A673 (cell line): Measurements from ENCODE around the gene KAZN. TPM values are rescaled to one million over a fixed set of nuclear protein-coding genes. Genes with fewer than 3 reads are reported as not detected.

Source experiments
- BruUV-seq: library from RNA; stranded (reverse); fragments of 400-500 nt; replicated peaks from 2 replicates; lab custom pipeline; 2021; lab: Mats Ljungman, UMichigan
- CTCF ChIA-PET: fragments of 300-600 bp; sonication (Branson Sonifier 250); formaldehyde crosslinking; loops from one replicate; lab custom pipeline; 2022; ENCODE audit warnings: antibody characterized with exemption; lab: Charles Lee
- POLR2A ChIA-PET: fragments of 300-600 bp; sonication (Branson Sonifier 250); formaldehyde crosslinking; loops from one replicate; lab custom pipeline; 2022; ENCODE audit warnings: antibody characterized with exemption; ENCODE audit not compliant: low non-redundant PET; lab: Charles Lee
- DNase-seq: peaks from one replicate; pipeline ENCODE4 v3.0.0-alpha.2; 2015; ENCODE audit warnings: low spot score
- H3K27ac ChIP-seq: fragments of 200-600 bp; sonication (generic); 2 replicates; pipeline ENCODE4 v1.5.1; 2016; ENCODE audit warnings: mixed run types, low read depth, mild to moderate bottlenecking, mixed read lengths, antibody characterized with exemption, low read length; ENCODE audit not compliant: poor library complexity, severe bottlenecking
- H3K27me3 ChIP-seq: fragments of 200-600 bp; sonication (generic); replicated peaks from 2 replicates; pipeline ENCODE4 v1.6.1; 2017; ENCODE audit warnings: mixed run types, low read depth, mild to moderate bottlenecking, mixed read lengths, antibody characterized with exemption, low read length; ENCODE audit not compliant: insufficient read depth, poor library complexity
- H3K36me3 ChIP-seq: fragments of 200-600 bp; sonication (generic); 2 replicates; pipeline ENCODE4 v1.6.1; 2016; ENCODE audit warnings: mixed run types, mild to moderate bottlenecking, mixed read lengths, antibody characterized with exemption, low read length; ENCODE audit not compliant: insufficient read depth, poor library complexity, severe bottlenecking
- H3K4me1 ChIP-seq: fragments of 200-600 bp; sonication (generic); 2 replicates; pipeline ENCODE4 v1.6.1; 2017; ENCODE audit warnings: mixed run types, mild to moderate bottlenecking, mixed read lengths, antibody characterized with exemption, low read length; ENCODE audit not compliant: insufficient read depth, poor library complexity, severe bottlenecking
- H3K4me3 ChIP-seq: fragments of 200-600 bp; sonication (generic); 2 replicates; pipeline ENCODE4 v1.5.1; 2016; ENCODE audit warnings: low read depth, mixed run types, mild to moderate bottlenecking, mixed read lengths, low read length; ENCODE audit not compliant: poor library complexity, severe bottlenecking
- H3K9me3 ChIP-seq: fragments of 200-600 bp; sonication (generic); 2 replicates; pipeline ENCODE4 v1.6.1; 2016; ENCODE audit warnings: mixed run types, low read depth, mild to moderate bottlenecking, mixed read lengths, antibody characterized with exemption, low read length; ENCODE audit not compliant: poor library complexity, severe bottlenecking
- EZH2 ChIP-seq: fragments of 200-600 bp; sonication (generic); IDR thresholded peaks from 2 replicates; pipeline ENCODE4 v1.6.1; 2017; ENCODE audit warnings: borderline replicate concordance, low read depth, mild to moderate bottlenecking, mixed read lengths, antibody characterized with exemption, low read length; ENCODE audit not compliant: poor library complexity, severe bottlenecking
- intact Hi-C: fragments of 100-400 bp; cut with micrococcal nuclease; formaldehyde crosslinking; loops from one replicate; pipeline ENCODE4 v1.10.0; 2022; ENCODE audit not compliant: unreplicated experiment
- total RNA-seq: library from RNA; stranded (reverse); gene quantifications from 2 replicates; pipeline ENCODE4 v1.2.3, GENCODE V29; 2021
- TF ChIP-seq, protein P1 (sequence below): fragments of 300-800, 200-600 bp; sonication (generic); conservative IDR thresholded peaks from 2 replicates; pipeline ENCODE4 v1.5.1; 2017; ENCODE audit warnings: low read depth, mild to moderate bottlenecking, antibody characterized with exemption, low read length, moderate library complexity, mixed read lengths

The KAZN gene
- total RNA-seq, 1 experiment from 2014 or later: 8.0 TPM

DNA sequence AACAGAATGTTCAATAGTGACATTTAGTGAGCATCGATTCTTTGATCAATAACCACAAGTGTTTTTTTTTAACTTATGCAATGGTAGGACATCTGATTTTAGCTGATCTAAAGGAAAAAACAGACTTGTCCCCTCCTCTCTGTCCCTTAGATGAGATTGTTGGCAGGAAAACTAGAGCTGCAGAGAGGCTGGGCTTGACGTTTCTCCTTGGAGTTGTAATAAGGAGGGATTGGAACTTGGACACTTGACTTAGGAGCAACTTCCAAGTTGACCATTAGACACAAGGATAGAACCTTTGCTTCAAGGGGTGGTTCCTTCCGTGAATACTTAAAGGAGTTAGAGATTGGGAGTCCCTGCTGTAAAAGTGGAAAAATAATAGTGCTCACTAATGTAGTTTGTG, 49.9 kb downstream of the KAZN start:
- Histone ChIP-seq H3K4me1 (no peaks in the 10 kb centered on the region), H3K36me3 (no peaks in the 10 kb centered on the region), H3K4me3 (no peak overlapping the region), H3K9me3 (no peaks in the 10 kb centered on the region), H3K27ac (no peak overlapping the region), H3K27me3 (no peaks in the 10 kb centered on the region)
- intact Hi-C loops: no loop called here
- ChIA-PET POLR2A (no interaction called here), CTCF (no interaction called here)
- DNase-seq: no peak
- BruUV-seq: no TSS peak
- no peak for TF ChIP-seq EZH2
- TF ChIP-seq, protein P1, sequence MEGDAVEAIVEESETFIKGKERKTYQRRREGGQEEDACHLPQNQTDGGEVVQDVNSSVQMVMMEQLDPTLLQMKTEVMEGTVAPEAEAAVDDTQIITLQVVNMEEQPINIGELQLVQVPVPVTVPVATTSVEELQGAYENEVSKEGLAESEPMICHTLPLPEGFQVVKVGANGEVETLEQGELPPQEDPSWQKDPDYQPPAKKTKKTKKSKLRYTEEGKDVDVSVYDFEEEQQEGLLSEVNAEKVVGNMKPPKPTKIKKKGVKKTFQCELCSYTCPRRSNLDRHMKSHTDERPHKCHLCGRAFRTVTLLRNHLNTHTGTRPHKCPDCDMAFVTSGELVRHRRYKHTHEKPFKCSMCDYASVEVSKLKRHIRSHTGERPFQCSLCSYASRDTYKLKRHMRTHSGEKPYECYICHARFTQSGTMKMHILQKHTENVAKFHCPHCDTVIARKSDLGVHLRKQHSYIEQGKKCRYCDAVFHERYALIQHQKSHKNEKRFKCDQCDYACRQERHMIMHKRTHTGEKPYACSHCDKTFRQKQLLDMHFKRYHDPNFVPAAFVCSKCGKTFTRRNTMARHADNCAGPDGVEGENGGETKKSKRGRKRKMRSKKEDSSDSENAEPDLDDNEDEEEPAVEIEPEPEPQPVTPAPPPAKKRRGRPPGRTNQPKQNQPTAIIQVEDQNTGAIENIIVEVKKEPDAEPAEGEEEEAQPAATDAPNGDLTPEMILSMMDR: no peak

DNA sequence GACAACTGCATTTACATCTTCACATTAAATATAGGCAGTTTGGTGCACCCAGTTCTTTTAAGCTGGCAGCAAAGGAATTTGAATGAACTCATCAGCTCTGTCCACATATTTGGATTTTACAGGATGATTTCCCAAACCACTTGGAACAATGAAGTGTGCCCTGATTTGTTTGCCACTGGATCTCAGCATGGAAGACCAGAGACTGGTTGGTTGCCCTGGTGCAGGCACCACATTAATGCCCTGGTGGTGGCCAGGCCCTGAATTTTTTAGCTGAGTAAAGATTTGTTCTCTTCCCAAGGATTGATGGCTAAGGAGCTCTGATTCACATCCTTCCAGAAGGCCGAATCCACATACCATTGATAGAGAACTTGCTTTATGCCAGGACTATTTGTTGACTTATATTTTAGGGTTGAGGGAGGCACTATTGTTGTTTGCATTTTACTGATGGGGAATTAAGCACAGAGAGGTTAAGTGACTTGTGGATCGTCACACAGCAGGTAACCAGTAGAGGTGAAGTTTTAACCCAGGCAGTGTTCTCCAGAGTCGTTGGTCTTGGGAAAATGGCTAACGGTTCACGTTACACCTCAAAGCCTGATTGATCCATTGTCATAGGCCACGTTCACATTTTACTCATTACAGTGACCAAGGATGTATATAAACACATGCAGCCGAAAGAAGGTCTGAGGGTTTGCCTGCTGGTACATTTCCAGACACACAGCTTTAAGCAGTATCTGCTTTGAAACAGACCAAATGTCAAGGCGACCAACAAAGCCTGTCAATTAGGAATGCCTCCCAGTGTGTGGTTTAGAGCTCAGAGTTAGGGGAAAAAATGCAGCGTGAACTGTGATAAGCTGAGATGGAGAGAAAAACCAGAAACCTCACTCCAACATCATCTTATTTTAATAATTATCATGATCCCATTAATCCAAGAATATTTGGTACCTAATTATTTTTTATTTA, 50.7 kb downstream of the KAZN start:
- BruUV-seq: no TSS peak
- no peaks in the 10 kb centered on the region for H3K9me3 ChIP-seq
- no peaks in the 10 kb centered on the region for H3K36me3 ChIP-seq
- intact Hi-C loops: no loop called here
- H3K27ac ChIP-seq: no peak overlapping the region
- no peaks in the 10 kb centered on the region for H3K4me1 ChIP-seq
- no peak for DNase-seq
- POLR2A ChIA-PET: no interaction called here
- H3K27me3 ChIP-seq: no peaks in the 10 kb centered on the region
- no peak overlapping the region for H3K4me3 ChIP-seq
- TF ChIP-seq EZH2: no peak
- TF ChIP-seq, protein P1: no peak
- CTCF ChIA-PET: no interaction called here

DNA sequence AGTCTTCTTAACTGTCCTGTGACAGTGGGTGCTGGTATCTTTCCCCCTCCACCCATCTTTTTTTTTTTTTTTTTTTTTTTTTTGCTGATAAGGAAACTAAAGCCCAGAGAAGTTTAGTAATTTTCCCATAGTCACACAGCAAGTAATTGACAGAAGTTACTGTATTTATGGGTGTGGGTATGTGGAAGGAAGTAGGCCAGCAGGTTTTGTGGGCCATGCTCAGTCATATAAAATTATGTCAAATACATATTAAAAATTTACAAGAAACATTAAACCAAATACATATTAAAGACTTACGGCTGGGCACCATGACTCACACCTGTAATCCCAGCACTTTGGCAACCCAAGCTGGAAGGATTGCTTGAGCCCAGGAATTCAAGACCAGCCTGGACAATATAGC, 51.5 kb downstream of the KAZN start:
- Histone ChIP-seq H3K9me3 (no peaks in the 10 kb centered on the region), H3K4me1 (no peaks in the 10 kb centered on the region), H3K27me3 (no peaks in the 10 kb centered on the region), H3K4me3 (no peak overlapping the region), H3K36me3 (no peaks in the 10 kb centered on the region), H3K27ac (no peak overlapping the region)
- DNase-seq: no peak
- BruUV-seq: no TSS peak
- TF ChIP-seq, protein P1: no peak
- TF ChIP-seq EZH2: no peak
- intact Hi-C loops: no loop called here
- CTCF ChIA-PET: no interaction called here
- POLR2A ChIA-PET: no interaction called here
